Measurements from ENCODE around the gene PROM1.

The PROM1 gene

DNA sequence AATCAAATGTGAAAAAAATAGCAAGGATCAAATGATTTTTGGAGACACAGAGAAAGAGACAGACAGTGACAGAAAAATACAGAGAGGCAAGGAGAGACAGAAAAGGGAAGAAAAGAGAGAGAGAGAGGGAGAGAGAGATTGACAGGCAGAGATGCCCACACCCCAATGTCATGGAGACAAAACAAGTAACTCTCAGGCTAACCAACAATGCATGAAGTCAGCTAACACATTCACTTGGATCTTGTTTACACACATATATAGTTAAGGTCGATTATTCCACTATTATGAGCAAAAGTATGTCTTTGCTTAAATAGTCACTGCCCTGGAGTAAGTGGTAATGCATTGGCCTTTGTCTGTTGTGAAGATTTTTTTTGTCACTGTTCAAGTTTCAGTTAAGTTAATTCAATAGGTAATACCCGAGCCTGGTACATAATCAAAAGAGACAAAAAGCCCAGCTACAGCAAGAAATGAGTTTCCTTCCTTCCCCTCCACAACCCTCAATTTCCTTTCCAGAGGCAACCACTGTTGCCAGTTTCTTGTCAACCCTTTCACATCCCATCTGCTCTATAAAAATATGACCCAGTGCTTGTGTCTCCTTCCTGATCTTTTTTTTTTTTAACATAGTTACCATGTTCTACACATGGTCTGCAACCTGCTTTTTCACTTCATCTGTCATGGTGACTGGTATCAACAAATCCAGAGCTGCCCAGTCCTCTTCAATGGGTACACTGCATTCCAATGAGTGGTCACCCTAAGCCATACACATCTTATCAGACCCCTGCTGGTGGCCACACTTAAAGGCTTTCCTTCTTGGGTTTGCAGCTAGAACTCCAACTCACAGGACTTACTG lies 52.1 kb downstream of the PROM1 start:
- TF ChIP-seq CTCF (IDR thresholded peaks at IDR 0.05; ENCODE audit: low read depth, low read length, missing control alignments) = no peak
- H3K4me3 ChIP-seq (ENCODE audit: low read depth, low read length) = no peak overlapping the region
- DNase-seq (ENCODE audit: low read depth) = no peak

GRCh38 chr4:16029886-16030285 lies 53.9 kb downstream of the PROM1 start:
- no peak for DNase-seq (ENCODE audit: low read depth)
- no peak for TF ChIP-seq CTCF (IDR thresholded peaks at IDR 0.05; ENCODE audit: low read depth, low read length, missing control alignments)
- no peak overlapping the region for H3K4me3 ChIP-seq (ENCODE audit: low read depth, low read length)

DNA sequence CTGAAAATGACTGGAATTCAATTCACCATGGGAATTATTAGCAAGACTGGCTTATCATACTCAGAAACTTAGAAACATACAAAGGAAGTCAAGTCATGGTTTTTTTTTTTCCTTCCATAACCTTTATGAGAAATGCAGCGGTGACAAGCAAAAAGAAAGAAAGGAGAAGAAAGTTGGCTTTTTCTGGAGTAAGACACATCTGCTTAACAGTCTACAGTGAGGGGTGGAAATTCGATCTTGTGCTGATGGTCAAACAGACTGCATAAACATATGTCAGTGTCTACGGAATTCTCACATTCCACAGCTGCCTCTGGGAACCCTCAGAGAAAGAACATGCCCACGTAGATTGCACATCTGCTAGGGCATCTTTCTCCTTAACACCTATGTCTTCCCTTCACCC lies 54.6 kb downstream of the PROM1 start:
- DNase-seq (ENCODE audit: low read depth) = no peak
- no peak overlapping the region for H3K4me3 ChIP-seq (ENCODE audit: low read depth, low read length)
- no peak for TF ChIP-seq CTCF (IDR thresholded peaks at IDR 0.05; ENCODE audit: low read depth, low read length, missing control alignments)

GRCh38 chr4:16027626-16028025 lies 56.2 kb downstream of the PROM1 start:
- TF ChIP-seq CTCF (IDR thresholded peaks at IDR 0.05; ENCODE audit: low read depth, low read length, missing control alignments) = no peak
- no peak for DNase-seq (ENCODE audit: low read depth)
- no peak overlapping the region for H3K4me3 ChIP-seq (ENCODE audit: low read depth, low read length)

DNA sequence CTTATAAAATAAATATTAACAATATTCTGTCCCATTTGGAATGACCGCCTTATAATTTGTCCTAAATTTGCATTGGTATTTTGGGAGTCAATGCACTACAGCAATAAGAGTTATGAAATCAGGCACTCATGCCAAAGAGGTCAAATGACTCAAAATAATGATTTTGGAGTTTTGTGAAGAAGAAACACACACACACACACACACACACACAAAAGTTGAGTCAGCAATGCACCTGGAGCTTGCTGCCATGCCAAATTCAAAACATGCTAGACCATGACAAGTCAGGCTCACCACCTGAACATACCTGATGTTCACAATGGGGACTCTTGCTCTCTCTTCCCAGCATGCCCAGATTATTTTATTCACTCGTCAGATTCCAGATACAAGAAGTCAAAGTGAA lies 56.7 kb downstream of the PROM1 start:
- no peak for TF ChIP-seq CTCF (IDR thresholded peaks at IDR 0.05; ENCODE audit: low read depth, low read length, missing control alignments)
- H3K4me3 ChIP-seq (ENCODE audit: low read depth, low read length) = no peak overlapping the region
- no peak for DNase-seq (ENCODE audit: low read depth)

GRCh38 chr4:16026160-16026761 lies 57.6 kb downstream of the PROM1 start:
- DNase-seq (ENCODE audit: low read depth) = peak; percentile 35
- no peak overlapping the region for H3K4me3 ChIP-seq (ENCODE audit: low read depth, low read length)
- peak; percentile 53 for TF ChIP-seq CTCF (IDR thresholded peaks at IDR 0.05; ENCODE audit: low read depth, low read length, missing control alignments)

Data from GM12864 (cell line).